ENCODE results near the gene C14orf180. TPM values are rescaled to one million over a fixed set of nuclear protein-coding genes. Genes with fewer than 3 reads are reported as not detected.

The C14orf180 gene
- total and polyA plus RNA-seq, 2 of the 8 experiments (the other 6 are each of a cell fraction or from before 2014, with no cell fraction given) = not detected

DNA sequence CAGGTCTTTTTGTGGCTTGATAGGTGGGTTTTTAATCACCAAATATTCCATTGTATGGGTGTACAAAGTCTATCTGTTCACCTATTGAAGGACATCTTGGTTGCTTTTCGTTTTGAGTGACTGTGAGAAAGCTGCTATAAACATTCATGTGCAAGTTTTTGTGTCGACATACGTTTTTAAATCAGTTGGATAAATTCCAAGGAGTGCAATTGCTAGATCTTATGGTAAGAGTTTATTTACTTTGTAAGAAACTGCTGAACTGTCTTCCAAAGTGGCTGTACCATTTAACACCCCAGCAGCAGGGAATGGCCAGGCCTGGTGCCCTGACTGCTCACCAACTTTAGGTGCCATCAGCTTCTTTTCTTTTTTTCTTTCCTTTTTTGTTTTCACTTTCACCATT, 45.5 kb upstream of the C14orf180 start (continued):
- TF ChIP-seq, protein P1, sequence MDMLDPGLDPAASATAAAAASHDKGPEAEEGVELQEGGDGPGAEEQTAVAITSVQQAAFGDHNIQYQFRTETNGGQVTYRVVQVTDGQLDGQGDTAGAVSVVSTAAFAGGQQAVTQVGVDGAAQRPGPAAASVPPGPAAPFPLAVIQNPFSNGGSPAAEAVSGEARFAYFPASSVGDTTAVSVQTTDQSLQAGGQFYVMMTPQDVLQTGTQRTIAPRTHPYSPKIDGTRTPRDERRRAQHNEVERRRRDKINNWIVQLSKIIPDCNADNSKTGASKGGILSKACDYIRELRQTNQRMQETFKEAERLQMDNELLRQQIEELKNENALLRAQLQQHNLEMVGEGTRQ (IDR thresholded peaks at IDR 0.05; ENCODE audit: low read length) = no peak
- TF ChIP-seq SIN3A (conservative IDR thresholded peaks at IDR 0.05 in 1 of 2, IDR thresholded peaks at IDR 0.05 in 1 of 2; ENCODE audit: low read depth in 1 of 2, low read length in 2 of 2) = no peak
